ENCODE data around the gene FBXL14. TPM values are rescaled to one million over a fixed set of nuclear protein-coding genes. Genes with fewer than 3 reads are reported as not detected.

The FBXL14 gene
- total and polyA plus RNA-seq, 12 donors = 1.5 to 8.4 (median 6.5) TPM

- H3K27me3 ChIP-seq = peaks cover 0 to 81% (median 30%) of the 10 kb centered on the region in 7 donors
- peaks cover 0 to 12% (median 0%) of the 10 kb centered on the region in 9 donors for H3K4me1 ChIP-seq
- no peaks in the 10 kb centered on the region for H3K9me3 ChIP-seq
- H3K27ac ChIP-seq = no peak overlapping the region
- ATAC-seq = no peak
- 92% methylated on average over 4 of the region's 4 CpGs for WGBS, 2 donors
- intact Hi-C loops (cut with DNase I) = no loop called here
- no peak for DNase-seq
- H3K4me3 ChIP-seq = no peak overlapping the region
- no peaks in the 10 kb centered on the region for H3K36me3 ChIP-seq
- TF ChIP-seq, protein P1, sequence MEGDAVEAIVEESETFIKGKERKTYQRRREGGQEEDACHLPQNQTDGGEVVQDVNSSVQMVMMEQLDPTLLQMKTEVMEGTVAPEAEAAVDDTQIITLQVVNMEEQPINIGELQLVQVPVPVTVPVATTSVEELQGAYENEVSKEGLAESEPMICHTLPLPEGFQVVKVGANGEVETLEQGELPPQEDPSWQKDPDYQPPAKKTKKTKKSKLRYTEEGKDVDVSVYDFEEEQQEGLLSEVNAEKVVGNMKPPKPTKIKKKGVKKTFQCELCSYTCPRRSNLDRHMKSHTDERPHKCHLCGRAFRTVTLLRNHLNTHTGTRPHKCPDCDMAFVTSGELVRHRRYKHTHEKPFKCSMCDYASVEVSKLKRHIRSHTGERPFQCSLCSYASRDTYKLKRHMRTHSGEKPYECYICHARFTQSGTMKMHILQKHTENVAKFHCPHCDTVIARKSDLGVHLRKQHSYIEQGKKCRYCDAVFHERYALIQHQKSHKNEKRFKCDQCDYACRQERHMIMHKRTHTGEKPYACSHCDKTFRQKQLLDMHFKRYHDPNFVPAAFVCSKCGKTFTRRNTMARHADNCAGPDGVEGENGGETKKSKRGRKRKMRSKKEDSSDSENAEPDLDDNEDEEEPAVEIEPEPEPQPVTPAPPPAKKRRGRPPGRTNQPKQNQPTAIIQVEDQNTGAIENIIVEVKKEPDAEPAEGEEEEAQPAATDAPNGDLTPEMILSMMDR (IDR thresholded peaks at IDR 0.05) = no peak
Observed at GRCh38 chr12:1536817-1537216, 57.6 kb downstream of the FBXL14 start.

DNA sequence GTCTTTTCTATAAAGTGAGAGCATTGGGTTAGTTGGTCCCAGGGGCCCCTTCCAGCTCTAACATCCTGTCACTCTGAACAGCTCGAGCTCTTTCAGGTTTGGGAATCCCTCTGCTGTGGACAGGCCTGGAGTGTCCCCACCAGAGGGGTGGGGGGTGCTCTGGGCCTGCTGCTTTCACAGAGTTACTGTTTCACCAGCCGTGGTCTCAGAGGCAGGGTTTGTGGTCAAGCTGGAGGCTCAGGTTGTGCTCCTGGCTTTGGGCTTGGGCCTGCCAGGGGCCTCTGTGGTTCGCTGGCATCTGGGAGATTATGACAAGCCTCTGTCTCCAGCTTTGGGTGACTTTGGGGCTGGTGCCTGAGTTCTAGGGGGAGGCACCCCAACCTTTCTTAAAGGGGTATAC is 59.6 kb downstream of the FBXL14 start:
- WGBS, 2 donors = 72 to 81% methylated on average over 3 of the region's 3 CpGs
- ATAC-seq = no peak

GRCh38 chr12:1533602-1534304 is 60.6 kb downstream of the FBXL14 start:
- TF ChIP-seq, protein P1 (IDR thresholded peaks at IDR 0.05) = no peak
- DNase-seq (no peak), ATAC-seq (peak in 1 of 8 donors; percentile 14)
- Histone ChIP-seq H3K4me3 (peak overlapping the region in 2 of 10 donors; percentile 1 to 10), H3K36me3 (no peaks in the 10 kb centered on the region), H3K27ac (no peak overlapping the region), H3K27me3 (peaks cover 9 to 92% (median 50%) of the 10 kb centered on the region in 7 donors), H3K4me1 (peaks cover 0 to 26% (median 5%) of the 10 kb centered on the region in 9 donors), H3K9me3 (no peaks in the 10 kb centered on the region)
- intact Hi-C loops (cut with DNase I) = no loop called here
- 36 to 57% methylated on average over 16 of the region's 16 CpGs for WGBS, 2 donors

More for the DNA sequence above, 59.6 kb downstream of the FBXL14 start:
- Histone ChIP-seq H3K4me3 (no peak overlapping the region), H3K27me3 (peaks cover 9 to 86% (median 44%) of the 10 kb centered on the region in 7 donors), H3K9me3 (no peaks in the 10 kb centered on the region), H3K36me3 (no peaks in the 10 kb centered on the region), H3K4me1 (peaks cover 0 to 22% (median 4%) of the 10 kb centered on the region in 9 donors), H3K27ac (no peak overlapping the region)
- intact Hi-C loops (cut with DNase I) = no loop called here
- DNase-seq = no peak
- TF ChIP-seq, protein P1 (IDR thresholded peaks at IDR 0.05) = no peak

- ATAC-seq = no peak
- WGBS, 2 donors = 31 to 72% methylated on average over 9 of the region's 9 CpGs
- H3K27me3 ChIP-seq = peaks cover 9 to 92% (median 50%) of the 10 kb centered on the region in 7 donors
- H3K9me3 ChIP-seq = no peaks in the 10 kb centered on the region
- TF ChIP-seq, protein P1 (IDR thresholded peaks at IDR 0.05) = no peak
- H3K4me1 ChIP-seq = peaks cover 0 to 26% (median 5%) of the 10 kb centered on the region in 9 donors
- intact Hi-C loops (cut with DNase I) = no loop called here
- no peak overlapping the region for H3K27ac ChIP-seq
- no peak for DNase-seq
- no peaks in the 10 kb centered on the region for H3K36me3 ChIP-seq
- H3K4me3 ChIP-seq = peak overlapping the region in 2 of 10 donors; percentile 8 to 10
Observed at GRCh38 chr12:1533205-1533601, 61.2 kb downstream of the FBXL14 start.

Measured in heart right ventricle (tissue), 16 donors.